Measurements from ENCODE around the gene PDE1C.

GRCh38 chr7:31906479-31907171 is 163.6 kb downstream of the PDE1C start:
- TF ChIP-seq, protein P1, sequence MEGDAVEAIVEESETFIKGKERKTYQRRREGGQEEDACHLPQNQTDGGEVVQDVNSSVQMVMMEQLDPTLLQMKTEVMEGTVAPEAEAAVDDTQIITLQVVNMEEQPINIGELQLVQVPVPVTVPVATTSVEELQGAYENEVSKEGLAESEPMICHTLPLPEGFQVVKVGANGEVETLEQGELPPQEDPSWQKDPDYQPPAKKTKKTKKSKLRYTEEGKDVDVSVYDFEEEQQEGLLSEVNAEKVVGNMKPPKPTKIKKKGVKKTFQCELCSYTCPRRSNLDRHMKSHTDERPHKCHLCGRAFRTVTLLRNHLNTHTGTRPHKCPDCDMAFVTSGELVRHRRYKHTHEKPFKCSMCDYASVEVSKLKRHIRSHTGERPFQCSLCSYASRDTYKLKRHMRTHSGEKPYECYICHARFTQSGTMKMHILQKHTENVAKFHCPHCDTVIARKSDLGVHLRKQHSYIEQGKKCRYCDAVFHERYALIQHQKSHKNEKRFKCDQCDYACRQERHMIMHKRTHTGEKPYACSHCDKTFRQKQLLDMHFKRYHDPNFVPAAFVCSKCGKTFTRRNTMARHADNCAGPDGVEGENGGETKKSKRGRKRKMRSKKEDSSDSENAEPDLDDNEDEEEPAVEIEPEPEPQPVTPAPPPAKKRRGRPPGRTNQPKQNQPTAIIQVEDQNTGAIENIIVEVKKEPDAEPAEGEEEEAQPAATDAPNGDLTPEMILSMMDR (conservative IDR thresholded peaks at IDR 0.05; ENCODE audit: low read depth, low read length), result no peak
- TF ChIP-seq EZH2 (IDR thresholded peaks at IDR 0.05; ENCODE audit: low read length, unreplicated experiment), result no peak
